ENCODE measurements around the gene C19orf44.
"Not testable (repeated sequence)": the region's sequence is repeated elsewhere in the genome, so short reads cannot be mapped to it uniquely, and the experiment has no call there.

The C19orf44 gene

GRCh38 chr19:16541526-16542044, 45.4 kb downstream of the C19orf44 start:
- no peak for DNase-seq

- peak; percentile 95 for DNase-seq
Observed at GRCh38 chr19:16542045-16542909, 46.1 kb downstream of the C19orf44 start, which contains the start of gene CHERP. CHERP (minus strand) TSS chr19:16542437; CDS start chr19:16542378, 59 bp downstream.

GRCh38 chr19:16542910-16543472, 46.8 kb downstream of the C19orf44 start:
- no peak for DNase-seq

GRCh38 chr19:16543734-16544133, 47.5 kb downstream of the C19orf44 start:
- DNase-seq: not testable (repeated sequence)

- DNase-seq: no peak
Observed at GRCh38 chr19:16544473-16545231, 48.5 kb downstream of the C19orf44 start.

- DNase-seq: no peak
Observed at GRCh38 chr19:16548956-16549355, 52.8 kb downstream of the C19orf44 start.

- DNase-seq: not testable (repeated sequence)
Observed at GRCh38 chr19:16551902-16552301, 55.7 kb downstream of the C19orf44 start.

- DNase-seq: no peak
Observed at GRCh38 chr19:16554776-16555175, 58.6 kb downstream of the C19orf44 start.

- no peak for DNase-seq
Observed at GRCh38 chr19:16559780-16560276, 63.6 kb downstream of the C19orf44 start.

GRCh38 chr19:16561382-16561781, 65.2 kb downstream of the C19orf44 start:
- DNase-seq: no peak

- DNase-seq: no peak
Observed at GRCh38 chr19:16562608-16563025, 66.4 kb downstream of the C19orf44 start.

GRCh38 chr19:16564842-16565241, 68.6 kb downstream of the C19orf44 start:
- DNase-seq: no peak

GRCh38 chr19:16566161-16566560, 70.0 kb downstream of the C19orf44 start:
- DNase-seq: no peak

- no peak for DNase-seq
Observed at GRCh38 chr19:16566702-16567101, 70.5 kb downstream of the C19orf44 start.

GRCh38 chr19:16569609-16570320, 73.6 kb downstream of the C19orf44 start:
- peak; percentile 70 for DNase-seq

Measured in islet precursor cell (in vitro differentiated cells).